ENCODE data around the gene CYRIA.

The CYRIA gene

DNA sequence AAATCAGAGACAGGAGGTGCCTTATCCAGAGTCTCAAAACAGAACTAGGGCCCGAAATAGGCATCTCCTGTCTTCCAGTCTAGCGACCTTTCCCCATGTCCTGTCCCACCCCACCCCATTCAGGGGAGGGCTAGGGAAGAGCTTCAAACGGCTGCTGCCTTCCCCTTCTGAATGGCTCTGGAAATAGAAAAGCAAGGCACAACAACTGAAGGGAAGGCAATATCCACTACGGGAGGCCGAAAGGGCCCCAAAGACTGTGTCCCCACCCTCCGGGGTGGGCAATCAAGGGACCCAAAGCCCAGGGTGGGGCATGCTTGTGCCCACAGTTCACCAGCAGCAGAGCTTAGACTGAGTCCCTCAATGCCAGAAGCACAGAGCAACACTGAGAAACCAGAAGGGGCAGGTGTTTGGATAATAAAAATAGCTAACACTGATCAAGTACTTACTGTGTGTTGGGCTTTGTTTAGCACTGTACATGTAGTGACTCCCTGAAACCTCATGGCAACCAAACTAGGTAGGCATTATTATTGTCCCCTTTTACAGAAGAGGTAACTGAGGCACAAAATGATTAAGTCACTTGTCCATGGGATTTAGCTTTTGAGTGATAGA lies 38.5 kb downstream of the CYRIA start:
- DNase-seq = no peak

DNA sequence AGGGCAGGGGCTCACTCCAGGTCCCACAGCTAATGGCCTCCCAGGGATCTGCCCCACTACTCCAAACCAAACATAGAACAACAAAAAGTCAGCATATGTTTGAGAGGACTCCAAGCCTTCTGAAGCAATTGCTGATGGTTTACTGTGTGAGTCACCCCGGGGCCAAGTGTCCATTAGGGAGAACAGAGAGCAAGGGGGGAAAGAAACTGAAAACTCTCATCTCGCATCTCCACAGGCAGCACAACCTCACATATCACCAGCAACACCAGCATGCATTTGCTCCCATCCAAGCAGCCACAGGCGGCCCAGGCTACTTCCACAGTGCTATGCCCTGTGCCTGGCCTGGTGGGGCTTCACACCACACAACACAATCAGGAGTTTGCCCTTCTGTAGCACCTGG lies 39.1 kb downstream of the CYRIA start:
- no peak for DNase-seq

DNA sequence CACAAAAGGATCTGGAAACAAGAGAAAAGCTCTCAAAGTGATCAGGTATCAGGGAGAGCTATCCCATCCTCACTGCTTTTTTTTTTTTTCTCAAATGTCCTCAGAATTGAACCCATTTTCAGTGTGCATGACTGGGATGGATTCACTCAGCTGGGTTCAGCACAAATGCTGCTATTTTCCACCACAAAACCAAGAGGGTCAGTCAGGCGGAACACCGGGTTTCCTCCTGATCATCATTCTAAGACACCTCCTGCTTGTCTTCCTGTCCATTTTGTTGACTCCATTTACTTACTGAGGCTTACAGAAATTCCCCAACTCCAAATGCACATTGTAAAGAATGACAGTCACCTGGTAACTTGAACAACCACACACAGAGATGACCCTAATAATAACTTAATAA lies 39.9 kb downstream of the CYRIA start:
- DNase-seq = no peak

DNA sequence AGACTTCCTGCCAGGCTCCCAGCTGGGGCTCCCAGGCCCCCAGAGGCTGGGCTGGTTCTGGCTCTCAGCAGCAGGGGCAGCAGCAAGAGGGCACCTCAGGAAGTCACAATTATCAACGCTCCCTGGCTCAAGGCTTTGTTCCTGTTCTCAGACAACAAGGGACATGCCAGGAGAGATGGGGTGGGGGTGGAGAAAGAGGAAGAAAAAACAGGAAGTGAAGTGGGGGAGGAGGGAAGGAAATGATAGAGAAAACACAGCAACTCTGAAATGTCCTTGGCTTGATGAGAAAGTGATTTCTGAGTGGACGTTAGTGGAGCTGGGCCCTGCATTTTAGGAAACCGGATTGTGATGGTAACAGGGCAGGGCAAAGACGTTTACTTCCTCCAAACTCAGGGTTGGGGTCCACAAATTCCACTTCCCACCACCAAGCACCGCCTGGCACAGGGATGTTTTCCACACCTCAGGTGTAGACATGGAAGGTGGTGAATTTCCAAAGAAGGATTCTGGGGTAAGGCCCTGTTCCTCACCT lies 40.4 kb downstream of the CYRIA start:
- DNase-seq = no peak

DNA sequence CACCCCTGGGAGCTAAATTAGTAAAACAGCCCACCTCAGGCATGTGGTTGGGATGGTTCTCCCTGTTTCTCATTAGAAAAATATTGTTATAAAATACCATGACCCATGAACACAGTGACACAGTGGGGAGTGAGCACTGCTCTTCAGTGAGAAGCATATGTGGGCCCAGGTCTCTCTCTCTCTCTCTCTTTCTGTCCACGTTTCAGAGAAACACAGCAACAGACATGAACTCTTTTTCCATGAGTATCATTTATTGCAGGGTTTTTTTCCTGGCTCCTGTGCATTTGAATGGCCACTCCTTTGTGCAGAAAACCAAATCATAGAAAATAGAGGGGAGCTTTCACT lies 41.2 kb downstream of the CYRIA start:
- DNase-seq = no peak

DNA sequence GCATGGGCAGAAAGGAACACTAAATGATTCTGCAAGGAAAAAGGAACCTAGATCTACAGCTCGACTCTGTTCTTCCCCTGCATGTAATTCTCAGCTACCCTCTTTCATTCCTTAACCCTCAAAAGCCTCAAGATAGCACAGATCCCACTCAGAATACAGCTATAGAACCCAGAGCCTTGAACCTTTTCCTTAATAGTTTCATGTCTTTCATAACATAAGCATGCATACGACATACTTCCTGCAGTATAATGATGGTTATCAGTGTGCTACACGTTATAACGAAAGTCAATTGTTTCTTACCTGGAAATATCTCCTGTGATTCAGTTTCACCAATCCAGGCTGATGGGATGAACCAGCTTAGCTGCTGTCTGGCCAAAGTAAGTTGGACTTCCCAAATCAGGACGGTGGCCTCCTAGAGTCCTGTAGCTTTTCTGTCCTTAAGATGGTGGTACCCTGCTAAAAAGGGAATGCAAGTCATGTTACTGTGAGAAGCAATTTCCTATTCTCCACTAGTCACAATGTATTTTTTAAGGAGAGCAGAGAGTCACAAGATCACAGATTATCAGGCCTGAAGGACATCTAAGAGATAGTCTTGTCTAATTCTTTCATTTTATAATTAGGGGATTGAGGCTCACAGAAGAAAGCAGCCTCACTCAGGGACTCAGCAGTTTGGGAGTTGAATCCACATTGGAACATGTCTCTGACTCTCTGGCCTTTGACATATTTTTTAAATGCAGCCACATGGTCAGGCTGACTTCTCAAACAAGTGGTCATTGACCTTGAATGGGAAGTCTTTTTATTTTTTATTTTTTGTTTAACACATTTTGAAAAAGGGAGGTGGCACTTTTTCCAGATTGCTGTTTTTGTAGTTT lies 41.8 kb downstream of the CYRIA start:
- DNase-seq = no peak

DNA sequence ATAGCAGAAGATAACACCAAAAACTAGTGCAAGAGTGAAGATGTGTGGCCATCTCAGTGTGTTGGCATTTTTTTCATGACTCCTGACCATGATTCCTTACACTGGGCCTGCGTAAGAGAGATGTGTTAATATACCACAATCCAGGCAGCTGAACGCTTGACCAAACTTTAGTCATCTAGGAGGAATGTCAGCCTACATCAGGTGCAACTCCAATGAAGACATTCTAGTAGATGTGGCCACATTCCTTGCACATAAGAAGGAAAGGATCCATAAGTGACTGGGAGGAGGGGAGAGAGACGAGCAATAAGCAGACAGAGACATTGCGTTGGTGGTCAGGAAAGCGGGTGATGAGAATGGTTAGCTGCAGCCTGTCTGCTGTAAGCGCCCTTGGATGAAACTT lies 42.6 kb downstream of the CYRIA start:
- no peak for DNase-seq

DNA sequence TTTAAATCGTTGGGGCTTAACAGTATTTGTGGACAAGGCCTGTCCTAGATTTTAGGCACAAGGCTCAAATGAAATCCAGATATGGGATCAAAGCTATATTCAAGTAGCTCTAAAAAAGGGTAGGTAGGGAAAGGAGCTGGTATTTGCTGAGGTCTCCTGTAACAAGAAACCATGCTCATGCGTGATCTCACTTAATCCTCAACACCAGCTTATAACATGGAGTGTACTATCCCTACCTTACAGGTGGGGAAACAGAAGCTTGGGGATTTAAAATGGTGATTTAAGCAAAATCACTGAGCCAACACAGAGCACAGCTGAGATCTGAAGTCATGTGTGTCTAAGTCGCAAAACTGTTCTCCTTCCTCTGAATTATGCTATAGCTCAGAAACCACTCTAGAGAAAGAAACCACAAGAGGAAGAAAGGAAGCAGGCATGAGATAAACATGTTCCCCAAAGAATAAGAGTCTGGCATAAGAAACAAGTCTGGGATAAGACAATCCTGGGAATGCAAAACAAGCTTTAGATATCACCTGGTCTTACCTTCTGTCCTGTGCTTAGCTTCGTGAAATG lies 43.1 kb downstream of the CYRIA start:
- DNase-seq = no peak

DNA sequence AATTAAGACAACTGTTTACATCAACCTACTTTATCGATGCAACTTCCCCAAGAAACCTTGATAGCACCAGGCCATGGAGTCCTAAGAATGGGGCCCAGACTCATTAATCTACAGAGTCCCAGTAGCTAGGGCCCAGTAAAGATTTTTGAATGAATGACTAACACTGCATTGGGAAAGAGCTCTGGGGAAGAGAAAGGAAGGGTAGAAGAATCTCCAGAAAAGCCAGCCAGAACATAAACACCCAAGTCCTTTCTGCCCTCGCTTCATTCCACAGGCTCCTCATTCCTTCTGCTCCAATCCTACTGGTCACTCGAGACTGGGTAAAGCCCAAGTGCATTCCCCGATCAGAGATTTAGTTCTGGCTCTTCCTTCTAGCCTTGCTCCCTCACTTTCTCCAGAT lies 44.3 kb downstream of the CYRIA start:
- no peak for DNase-seq

DNA sequence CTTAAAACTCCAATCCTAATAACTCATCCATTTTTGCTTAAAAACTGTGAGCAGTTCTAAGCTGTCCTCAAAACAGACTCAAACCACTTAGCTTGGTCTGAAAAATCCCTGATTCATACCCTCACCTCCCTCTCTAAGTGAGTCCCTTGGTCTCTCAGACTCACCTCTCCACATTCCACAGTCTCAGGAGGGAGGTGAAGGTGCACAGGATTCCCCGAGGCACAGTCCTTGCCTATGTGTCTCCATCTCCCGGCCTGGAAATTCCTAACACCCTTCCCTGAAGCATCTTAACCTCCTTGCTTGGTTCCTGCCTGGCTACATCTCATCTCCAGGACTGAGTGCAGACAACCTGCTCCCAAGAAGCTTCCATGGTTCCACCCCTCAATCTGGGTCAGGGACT lies 45.0 kb downstream of the CYRIA start:
- DNase-seq = no peak

DNA sequence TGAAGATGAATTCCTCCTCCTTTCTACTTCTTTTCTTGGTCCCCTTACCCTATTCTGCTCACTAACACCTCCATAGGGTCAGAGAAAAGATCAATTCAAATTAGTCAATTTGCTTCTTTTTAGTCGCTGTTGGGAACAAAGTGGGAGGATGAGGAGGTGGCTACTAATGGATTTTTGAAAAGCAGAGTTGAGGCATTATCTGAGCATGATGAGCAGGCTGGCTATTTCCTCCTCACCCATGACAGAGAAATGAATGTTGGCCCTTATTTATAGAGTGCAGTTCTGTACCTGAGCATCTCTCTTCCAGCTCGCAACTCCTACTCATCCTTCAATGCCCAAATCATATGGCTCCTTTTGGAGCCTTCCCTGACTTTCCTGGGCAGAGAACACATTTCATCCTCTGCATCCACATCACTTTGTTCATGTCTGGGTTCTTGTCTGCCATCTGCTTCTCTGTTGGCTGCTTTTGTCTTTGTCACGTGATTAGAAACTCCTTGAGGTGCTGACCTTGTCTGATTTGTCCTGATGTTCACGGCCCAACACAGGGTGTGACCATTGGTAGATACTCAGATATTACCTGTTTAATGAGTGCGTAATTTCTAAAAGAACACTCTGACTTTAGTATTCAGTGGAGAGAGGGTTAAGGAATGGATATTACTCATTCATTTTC lies 45.9 kb downstream of the CYRIA start:
- no peak for DNase-seq

DNA sequence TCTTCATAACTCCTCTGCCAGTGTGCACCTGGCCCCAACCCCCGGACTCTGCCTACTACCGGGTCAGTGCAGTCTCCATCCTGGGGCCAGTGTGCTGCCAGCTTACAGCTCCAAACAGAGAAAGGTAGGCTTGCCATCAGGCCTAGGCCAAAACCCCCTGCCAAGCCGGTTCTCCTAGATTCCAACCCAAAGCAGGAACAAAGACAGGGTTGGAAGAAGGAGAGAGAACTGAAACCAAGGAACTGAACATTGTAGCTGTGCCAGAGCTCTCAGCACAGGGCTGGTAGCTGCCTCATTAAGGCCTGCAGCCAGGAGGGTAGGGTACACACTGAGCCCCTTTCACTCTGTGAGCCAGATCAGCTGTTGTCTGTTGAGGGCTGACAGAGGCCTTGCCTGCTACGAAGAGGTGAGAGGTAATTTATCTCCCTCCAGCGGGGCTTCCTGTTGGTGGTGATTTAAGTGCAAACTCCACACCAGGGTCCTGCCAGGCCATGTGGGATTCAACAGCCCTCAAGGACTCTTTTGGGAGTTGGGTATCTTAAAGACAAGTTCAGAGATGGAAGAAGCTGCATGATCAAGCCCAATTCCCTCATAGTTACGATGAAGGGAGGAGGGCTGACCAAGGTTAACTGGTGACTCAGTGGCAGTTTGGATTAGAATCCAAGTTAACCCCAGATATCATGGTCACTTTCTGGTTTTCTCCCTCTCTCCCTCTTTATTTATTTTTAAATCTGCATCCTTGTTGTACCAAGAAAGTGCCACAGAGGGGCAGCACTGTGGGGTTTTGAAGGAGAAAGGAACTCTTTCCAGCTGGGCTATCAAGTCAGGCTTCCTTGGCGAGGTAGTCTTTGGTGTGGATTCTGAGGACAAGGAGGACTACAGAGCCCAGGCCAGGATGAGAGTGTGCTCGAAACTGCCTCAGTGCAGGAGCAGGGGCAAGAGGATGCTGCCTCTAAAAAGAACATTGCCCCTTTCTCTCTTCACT lies 48.1 kb downstream of the CYRIA start:
- no peak for DNase-seq
